ELR (cell line): Measurements from ENCODE around the gene KCNJ12.

Experiments used
- DNase-seq: peaks from one replicate; pipeline ENCODE4 v3.0.0-alpha.2; 2015; ENCODE audit warnings: low read depth

Gene KCNJ12

DNA sequence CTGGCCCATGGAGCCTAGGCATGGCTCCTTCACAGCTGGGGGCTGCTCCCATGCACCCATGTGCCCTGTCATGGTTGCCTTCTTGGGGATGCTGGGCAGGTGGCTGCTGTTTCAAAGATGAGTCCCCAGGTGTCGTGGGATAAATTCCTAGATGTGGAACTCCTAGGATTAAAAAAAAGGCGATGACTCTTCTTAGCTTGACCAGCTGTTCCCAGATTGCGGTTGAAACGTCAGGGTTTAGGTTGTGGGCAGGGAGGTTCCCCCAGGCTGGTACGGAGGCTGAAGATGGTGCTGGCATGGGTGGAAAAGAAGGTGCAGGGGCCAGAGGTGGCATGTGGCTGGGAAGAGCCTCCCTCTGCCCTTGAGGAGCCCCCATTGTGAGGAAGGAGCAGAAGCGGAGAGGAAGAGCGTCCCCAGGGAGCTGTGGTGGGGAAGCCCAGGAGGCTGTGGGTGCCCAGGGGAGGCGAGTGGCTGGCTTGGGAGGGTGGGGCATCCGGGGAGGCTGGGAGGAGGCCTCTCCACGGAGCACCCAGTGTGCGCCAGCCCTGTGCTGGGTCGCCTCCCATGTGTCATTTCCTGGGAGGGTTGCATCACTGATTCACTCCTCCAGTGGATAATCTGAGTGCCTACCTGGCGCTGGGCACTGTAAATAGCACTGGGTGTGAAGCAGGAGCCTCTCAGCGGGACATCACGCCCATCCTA is 7.5 kb upstream of the KCNJ12 start:
- DNase-seq: peak; percentile 42

- DNase-seq: no peak
Observed at GRCh38 chr17:21369395-21369794, 6.8 kb upstream of the KCNJ12 start.

DNA sequence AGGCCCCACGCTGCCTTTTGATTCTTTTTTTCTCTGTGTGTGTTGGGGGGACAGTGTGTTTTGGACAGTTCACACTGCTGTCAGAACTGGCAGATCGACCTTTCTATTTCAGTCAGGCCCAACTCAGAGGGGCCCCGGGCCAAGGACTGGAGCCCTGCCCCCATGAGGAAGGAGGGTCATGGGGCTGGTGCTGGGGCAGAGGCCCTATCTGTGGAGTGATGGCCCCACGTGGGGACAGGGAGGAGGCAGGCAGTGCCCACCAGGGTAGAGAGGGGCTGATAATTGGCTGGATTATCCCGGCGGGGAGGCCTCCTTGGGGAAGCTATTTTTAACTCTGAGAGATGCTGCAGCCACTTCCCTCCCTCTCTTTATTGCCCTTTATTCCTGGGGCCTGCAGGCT is 5.7 kb upstream of the KCNJ12 start:
- no peak for DNase-seq

GRCh38 chr17:21371511-21372081 is 4.6 kb upstream of the KCNJ12 start:
- DNase-seq: no peak

GRCh38 chr17:21372256-21372954 is 3.8 kb upstream of the KCNJ12 start:
- DNase-seq: no peak

- DNase-seq: no peak
Observed at GRCh38 chr17:21373036-21373435, 3.1 kb upstream of the KCNJ12 start.

DNA sequence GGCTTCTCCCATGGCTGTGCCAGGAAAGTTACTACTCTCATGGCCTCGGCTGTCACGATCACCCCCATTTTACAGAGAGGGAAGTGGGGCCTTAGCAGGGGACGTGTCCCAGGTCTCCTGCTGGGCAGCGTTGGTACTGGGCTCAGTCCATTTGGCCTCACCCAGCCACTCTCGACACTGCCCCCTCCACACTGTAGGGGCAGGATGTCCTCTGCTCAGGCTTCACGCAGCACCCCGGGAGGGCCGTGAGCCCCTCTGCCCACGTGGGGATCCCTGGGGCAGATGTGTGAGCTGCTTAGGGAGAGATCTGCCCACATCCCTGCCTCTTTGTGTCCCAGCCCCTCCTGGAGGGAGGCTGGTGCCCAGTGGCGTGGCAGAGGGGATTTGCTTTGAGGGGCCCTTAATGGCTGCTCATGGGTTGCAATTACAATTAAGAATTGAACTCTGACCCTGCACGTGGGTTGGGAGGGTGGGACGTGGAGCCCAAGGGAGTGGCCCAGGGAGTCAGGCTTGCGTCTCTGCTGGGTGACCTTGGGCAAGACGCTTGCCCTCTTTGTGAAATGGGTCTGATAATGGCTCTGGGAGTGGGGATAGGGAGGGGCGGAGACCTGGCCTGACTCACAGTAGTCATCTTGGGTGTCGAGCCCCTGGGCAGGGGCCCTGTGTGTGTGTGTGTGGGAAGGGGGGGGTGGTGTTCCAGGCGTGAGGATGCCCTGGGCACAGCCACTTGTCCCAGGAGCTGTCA is 2.3 kb upstream of the KCNJ12 start:
- no peak for DNase-seq

GRCh38 chr17:21374441-21375161 is 1.6 kb upstream of the KCNJ12 start:
- peak; percentile 28 for DNase-seq

- no peak for DNase-seq
Observed at GRCh38 chr17:21375162-21375560, 996 bp upstream of the KCNJ12 start.

GRCh38 chr17:21375757-21376080 is 438 bp upstream of the KCNJ12 start:
- DNase-seq: no peak

DNA sequence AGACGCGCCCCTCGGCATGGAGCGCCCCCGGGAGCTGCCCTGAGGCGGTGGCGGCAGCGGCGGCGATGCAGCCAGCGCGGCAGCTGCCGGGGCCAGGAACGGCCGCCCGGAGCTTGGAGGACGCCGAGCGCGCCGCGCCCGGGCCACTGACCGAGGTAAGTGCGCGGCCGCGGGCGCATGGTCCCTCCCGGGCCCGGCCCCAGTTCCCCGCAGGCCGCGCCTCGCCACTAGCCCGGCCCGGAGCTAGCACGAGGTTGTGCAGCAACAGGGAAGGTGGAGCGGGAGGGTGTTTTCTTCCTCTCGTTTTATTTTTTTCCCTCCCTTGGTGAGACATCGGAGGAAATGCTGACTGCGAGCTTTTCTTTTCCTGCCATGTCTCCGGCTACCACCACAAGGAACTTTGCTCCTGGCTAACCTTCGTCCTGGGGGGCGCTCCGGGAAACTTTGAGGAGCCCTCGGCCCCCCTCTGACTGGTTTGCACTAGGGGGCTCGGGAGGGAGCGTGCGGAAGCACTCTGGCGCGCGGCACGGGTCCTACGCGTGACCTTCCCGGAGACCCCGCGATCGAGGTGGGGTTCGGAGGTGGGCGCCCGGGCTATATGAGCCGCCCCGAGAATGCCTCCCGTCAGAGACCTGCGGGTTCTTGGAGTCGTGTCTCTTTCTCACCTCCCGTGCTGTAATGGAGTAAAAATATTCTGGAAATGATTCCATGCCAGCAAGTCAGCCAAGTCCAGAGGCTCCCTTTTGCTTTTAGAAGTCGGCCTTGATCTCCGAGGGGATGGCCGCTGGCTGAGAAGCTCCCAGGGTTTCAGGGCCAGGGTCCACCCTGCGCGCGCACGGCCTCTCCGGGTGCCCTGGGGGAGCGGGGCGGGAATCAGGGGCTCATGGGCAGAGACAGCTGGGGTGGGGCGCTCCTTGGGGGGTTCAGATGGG is 868 bp downstream of the KCNJ12 start:
- peak; percentile 51 for DNase-seq

DNA sequence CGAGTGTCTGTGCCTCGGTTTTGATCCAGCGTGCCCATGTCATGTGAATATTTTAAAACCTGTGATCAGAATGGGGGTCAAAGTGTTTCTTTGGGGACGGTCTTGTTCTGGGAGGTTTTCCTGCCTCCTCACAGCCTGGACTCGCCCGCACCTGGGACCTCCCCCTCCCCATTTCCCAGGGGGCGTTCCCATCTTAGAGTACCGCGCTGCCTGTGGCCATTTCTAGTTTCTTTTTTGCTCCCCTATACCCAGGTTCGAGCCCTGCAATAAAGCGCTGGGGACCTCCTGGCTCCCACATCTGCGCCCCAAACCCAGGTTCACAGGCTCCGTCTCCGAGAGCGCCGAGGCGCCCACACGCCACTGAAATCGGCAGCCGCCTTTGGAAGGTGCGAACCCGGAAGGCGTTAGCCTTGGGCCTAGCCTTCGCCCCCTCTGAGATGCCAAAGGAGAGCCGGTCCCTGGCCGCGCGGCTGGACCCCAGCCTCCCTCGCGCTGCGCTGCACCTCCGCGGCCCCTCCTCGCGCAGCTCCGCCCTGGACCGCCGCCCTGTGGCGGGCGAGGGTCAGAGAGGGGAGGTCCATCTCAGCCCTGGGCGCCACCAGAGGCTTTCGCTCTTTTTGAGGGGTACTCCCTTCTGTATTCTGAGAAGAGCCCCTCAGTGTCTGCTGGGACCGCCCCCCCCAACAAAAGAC is 1.7 kb downstream of the KCNJ12 start:
- DNase-seq: no peak

DNA sequence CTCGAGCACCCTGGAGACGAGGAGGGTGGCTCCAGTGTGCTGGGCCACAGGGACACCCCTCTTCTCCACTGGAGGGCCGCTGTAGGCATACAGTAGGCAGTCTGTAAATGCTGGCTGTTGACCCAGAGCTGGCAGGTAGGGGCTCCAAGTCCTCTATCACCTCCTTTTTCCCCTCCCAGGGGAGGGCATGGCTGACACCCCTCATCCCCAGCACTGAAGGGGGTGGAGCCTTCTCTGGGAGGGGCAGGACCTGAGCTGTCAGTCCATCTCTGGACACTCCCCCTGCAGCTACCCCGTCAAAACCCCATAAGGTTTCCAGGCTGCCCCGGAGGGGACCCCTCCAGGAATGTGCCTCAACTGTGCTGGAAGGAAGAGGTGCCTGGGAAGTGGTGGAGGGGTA is 2.4 kb downstream of the KCNJ12 start:
- no peak for DNase-seq

GRCh38 chr17:21379080-21379711 is 3.0 kb downstream of the KCNJ12 start:
- no peak for DNase-seq

DNA sequence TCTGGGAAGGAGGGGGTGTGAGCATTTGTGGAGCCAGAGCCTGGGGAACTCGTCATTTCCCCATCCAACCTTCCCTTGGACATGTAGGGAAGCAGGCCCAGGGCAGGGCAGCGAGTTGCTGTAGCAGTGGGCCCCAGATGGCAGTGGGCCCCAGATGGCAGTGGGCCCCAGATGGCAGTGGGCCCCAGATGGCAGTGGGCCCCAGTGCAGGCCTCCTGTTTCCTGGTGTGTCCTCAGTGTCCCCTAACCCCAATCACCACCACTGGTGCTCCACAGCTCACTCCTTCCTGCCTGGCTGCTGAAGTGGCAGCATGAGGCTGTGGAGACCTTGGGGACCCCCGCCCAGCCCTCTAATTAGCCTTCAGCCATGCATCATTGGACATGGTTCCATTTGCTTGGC is 4.5 kb downstream of the KCNJ12 start:
- no peak for DNase-seq

DNA sequence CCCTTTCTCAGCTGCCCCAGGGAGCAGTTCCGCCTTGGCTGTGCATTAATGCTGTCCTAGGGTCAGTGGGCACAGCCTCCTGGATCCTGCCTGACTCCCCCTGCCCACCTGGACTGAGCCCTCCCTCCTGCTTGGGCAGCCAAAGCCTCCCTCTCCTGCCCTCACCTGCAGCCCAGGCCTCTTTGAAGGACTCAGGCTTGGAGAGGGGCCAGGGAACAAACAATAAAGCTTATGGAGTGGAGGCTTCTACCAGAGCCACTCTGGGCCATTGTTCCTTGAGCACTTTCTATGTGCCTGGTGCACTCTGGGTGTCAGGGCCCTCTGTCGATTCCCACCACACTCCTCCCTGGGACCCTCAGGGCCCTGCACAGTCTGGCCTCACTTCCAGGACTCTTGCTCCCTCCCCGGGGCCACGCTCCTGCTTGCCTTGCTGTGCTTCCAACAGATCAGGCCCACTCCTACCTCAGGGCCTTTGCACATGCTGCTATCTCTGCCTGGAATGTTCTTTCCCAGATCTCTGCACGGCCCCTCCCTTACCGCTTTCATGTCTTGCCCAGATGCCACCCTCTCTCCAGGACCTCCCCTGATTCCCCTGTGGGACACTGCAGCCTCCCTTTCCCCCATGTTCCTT is 5.0 kb downstream of the KCNJ12 start:
- DNase-seq: no peak

GRCh38 chr17:21382560-21383495 is 6.7 kb downstream of the KCNJ12 start:
- DNase-seq: no peak

GRCh38 chr17:21385281-21385845 is 9.2 kb downstream of the KCNJ12 start:
- no peak for DNase-seq
